Stimulated activated CD8-positive, alpha-beta memory T cell treated with anti-CD3 and anti-CD28 coated beads, Interleukin-4, amount 100 ng/mL, for 4 hours (primary cell): ENCODE results near the gene NRBF2.

Experiments used
- DNase-seq, 2 donors: peaks; one replicate each; pipeline ENCODE4 v3.0.0-alpha.2; 2020; ENCODE audit warnings: low read depth in 2 of 2, low spot score in 1 of 2

The NRBF2 gene

GRCh38 chr10:63157845-63158624, 24.9 kb downstream of the NRBF2 start:
- peak; percentile 4 to 9 for DNase-seq

GRCh38 chr10:63161592-63161991, 28.5 kb downstream of the NRBF2 start:
- DNase-seq, result no peak

GRCh38 chr10:63164166-63164623, 31.1 kb downstream of the NRBF2 start:
- no peak for DNase-seq

- no peak for DNase-seq
Measured at GRCh38 chr10:63165249-63165648, 32.1 kb downstream of the NRBF2 start.

- no peak for DNase-seq
Measured at GRCh38 chr10:63166742-63167258, 33.7 kb downstream of the NRBF2 start.

GRCh38 chr10:63168821-63169462, 35.8 kb downstream of the NRBF2 start:
- no peak for DNase-seq

GRCh38 chr10:63169624-63170023, 36.5 kb downstream of the NRBF2 start:
- DNase-seq, result no peak

GRCh38 chr10:63171255-63171855, 38.2 kb downstream of the NRBF2 start:
- DNase-seq, result no peak

- no peak for DNase-seq
Measured at GRCh38 chr10:63171926-63172325, 38.8 kb downstream of the NRBF2 start.

- no peak for DNase-seq
Measured at GRCh38 chr10:63173468-63174232, 40.5 kb downstream of the NRBF2 start.

- DNase-seq, result no peak
Measured at GRCh38 chr10:63175534-63175933, 42.4 kb downstream of the NRBF2 start.

- no peak for DNase-seq
Measured at GRCh38 chr10:63192826-63193225, 59.7 kb downstream of the NRBF2 start.

GRCh38 chr10:63197344-63198092, 64.4 kb downstream of the NRBF2 start:
- no peak for DNase-seq

GRCh38 chr10:63199716-63200115, 66.6 kb downstream of the NRBF2 start:
- DNase-seq, result no peak

- DNase-seq, result no peak
Measured at GRCh38 chr10:63200431-63200830, 67.3 kb downstream of the NRBF2 start.

- no peak for DNase-seq
Measured at GRCh38 chr10:63201118-63201517, 68.0 kb downstream of the NRBF2 start.
